HG03442 (cell line): ENCODE results near the gene RAPH1.
"Not testable (repeated sequence)": the region's sequence is repeated elsewhere in the genome, so short reads cannot be mapped to it uniquely, and the experiment has no call there.

Experiments
- ATAC-seq: cut with Tn5 transposase; IDR thresholded peaks from one replicate; pipeline ENCODE4 v1.9.1; 2021; ENCODE audit warnings: mild to moderate bottlenecking, moderate library complexity; ENCODE audit not compliant: unreplicated experiment

The RAPH1 gene

GRCh38 chr2:203549406-203549805 is 14.3 kb upstream of the RAPH1 start:
- no peak for ATAC-seq

DNA sequence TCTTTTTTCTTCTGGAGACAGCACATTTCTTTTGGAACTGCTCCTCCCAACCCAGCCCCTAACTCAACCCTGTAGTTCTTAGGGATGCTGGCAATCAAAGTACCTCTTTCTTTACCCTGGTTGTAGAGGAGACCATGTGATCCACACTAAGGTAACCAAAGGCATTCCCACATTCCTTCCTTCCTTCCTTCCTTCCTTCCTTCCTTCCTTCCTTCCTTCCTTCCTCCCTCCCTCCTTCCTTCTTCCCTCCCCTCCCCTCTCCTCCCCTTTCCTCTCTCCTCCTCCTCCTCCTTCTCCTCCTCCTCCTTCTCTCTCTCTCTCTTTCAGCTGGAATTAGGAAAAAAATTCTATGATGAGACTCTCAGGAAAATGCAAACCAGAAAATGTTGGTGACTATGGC is 13.8 kb upstream of the RAPH1 start:
- ATAC-seq: no peak

- ATAC-seq: no peak
Measured at GRCh38 chr2:203547356-203547755, 12.3 kb upstream of the RAPH1 start.

DNA sequence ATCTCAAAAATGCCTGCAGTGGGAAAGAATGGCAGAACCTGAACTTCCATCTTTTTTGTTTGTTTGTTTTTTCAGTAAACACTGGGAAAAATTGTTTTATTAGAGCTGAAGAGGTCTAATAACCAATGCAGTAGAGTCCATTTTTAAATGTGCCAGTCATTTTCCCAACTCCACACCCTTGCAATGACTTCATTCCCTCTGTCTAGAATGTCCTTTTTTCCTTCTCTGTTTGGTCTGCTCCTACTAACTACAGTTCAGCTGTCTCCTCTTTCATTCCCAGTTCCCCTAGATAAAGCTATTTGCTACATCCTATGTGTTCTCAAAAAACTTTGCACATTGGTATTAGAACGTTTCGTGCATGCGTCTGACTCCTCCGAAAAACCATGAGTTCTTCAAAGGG is 9.3 kb upstream of the RAPH1 start:
- ATAC-seq: no peak

- ATAC-seq: no peak
Measured at GRCh38 chr2:203543898-203544328, 8.8 kb upstream of the RAPH1 start.

DNA sequence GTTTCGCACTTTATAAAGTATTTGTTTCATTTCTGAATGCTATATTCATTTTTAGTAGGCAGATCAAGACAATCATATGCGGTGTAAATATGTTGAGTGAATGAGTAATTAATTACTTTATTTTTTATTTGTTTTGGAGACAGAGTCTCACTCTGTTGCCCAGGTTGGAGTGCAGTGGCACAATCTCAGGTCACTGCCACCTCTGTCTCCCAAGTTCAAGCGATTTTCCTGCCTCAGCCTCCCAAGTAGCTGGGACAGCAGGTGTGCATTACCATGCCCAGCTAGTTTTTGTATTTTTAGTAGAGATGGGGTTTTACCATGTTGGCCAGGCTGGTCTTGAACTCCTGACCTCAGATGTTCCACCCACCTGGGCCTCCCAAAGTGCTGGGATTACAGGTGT is 5.5 kb upstream of the RAPH1 start:
- not testable (repeated sequence) for ATAC-seq

DNA sequence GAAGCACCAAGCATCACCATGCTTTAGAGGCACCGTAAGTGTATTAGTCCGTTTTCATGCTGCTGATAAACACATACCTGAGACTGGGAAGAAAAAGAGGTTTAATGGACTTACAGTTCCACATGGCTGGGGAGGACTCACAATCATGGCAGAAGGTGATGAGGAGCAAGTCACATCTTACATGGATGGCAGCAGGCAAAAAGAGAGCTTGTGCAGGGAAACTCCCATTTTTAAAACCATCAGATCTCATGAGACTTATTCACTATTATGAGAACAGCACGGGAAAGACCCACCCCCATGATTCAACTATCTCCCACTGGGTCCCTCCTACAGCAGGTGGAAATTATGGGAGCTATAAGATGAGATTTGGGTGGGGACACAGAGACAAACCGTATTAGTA is 3.1 kb upstream of the RAPH1 start:
- not testable (repeated sequence) for ATAC-seq

DNA sequence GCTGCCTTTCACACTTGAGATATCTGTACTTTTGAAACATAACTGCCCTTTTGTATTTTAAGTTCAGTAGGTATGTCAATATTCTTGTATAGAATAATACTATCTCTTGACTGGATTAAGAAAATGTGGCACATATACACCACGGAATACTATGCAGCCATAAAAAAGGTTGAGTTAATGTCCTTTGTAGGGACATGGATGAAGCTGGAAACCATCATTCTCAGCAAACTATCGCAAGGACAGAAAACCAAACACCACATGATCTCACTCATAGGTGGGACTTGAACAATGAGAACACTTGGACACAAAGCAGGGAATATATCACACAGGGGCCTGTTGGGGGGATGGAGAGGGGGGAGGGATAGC is 1.5 kb upstream of the RAPH1 start:
- ATAC-seq: not testable (repeated sequence)

GRCh38 chr2:203535784-203536585 is 884 bp upstream of the RAPH1 start:
- no peak for ATAC-seq

GRCh38 chr2:203534621-203535077 is 452 bp downstream of the RAPH1 start:
- peak; percentile 29 for ATAC-seq

- ATAC-seq: no peak
Measured at GRCh38 chr2:203533676-203534591, 1.2 kb downstream of the RAPH1 start.

GRCh38 chr2:203532957-203533658 is 2.0 kb downstream of the RAPH1 start:
- ATAC-seq: no peak

GRCh38 chr2:203527719-203528118 is 7.4 kb downstream of the RAPH1 start:
- ATAC-seq: no peak

DNA sequence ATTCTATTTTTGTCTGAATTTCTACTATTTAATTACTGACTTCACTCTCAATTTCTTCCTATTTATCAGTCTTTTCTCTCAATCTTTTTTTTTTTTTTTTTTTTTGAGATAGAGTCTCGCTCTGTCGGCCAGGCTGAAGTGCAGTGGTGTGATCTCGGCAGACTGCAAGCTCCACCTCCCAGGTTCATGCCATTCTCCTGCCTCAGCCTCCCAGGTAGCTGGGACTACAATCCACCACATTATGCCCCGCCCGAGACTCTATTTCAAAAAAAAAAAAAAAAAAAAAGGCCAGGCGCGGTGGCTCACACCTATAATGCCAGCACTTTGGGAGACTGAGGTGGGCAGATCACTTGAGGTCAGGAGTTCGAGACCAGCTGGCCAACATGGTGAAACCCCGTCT is 21.8 kb downstream of the RAPH1 start:
- not testable (repeated sequence) for ATAC-seq

GRCh38 chr2:203510941-203511305 is 24.2 kb downstream of the RAPH1 start:
- no peak for ATAC-seq

DNA sequence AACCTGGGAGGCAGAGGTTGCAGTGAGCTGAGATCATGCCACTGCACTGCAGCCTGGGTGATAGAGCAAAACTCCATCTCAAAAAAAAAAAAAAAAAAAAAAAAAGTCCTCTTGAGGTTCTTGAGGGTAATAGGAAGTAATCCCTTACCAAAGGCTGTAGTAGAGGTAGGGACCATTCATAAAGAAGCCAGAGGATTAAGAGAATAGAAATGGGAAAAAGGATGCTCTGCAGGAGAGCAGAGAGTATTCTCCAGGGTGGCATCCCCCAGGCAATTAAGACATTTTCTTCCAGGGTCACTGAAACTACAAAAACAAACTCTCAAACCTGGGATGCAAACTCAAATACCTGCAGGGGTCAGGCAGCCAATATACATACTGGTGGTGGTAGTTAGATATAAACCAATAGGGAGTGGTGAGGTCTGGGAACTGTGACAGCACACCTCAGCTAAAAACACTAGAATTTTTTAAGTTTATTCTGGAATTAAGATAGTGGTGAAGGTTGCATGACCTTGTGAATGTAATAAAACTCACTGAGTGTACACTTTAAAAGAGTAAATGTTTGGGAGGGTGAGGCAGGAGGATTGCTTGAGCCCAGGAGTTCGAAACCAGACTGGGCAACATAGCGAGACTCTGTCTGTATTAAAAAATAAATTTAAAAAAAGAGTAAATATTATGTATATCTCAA is 24.7 kb downstream of the RAPH1 start:
- ATAC-seq: no peak

DNA sequence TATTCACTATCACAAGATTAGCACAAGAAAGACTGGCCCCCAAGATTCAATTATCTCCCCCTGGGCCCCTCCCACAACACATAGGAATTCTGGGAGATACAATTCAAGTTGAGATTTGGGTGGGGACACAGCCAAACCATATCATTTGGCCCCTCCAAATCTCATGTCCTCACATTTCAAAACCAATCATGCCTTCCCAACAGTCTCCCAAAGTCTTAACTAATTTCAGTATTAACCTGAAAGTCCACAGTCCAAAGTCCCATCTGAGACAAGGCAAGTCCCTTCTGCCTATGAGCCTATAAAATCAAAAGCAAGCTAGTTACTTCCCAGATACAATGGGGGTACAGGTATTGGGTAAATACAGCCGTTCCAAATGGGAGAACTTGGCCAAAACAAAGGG is 31.6 kb downstream of the RAPH1 start:
- ATAC-seq: not testable (repeated sequence)

DNA sequence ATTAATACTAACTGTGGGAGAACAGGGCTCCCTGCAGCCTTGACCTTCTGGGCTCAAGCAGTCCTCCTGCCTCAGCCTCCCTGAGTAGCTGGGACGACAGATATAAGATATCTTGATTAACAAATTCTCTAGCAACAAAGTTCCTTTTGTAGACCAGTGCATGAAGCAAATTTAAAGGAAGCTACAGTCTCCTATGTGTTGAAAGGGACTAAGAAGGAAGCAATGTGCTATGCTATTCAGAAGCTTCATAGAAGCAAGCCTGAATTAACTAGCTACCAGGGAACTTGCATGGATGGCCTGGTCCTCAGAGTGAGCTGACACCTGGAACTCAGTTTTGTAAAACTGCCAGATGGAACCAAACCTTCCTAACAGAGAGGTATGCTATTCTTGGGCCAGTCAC is 33.2 kb downstream of the RAPH1 start:
- ATAC-seq: no peak

DNA sequence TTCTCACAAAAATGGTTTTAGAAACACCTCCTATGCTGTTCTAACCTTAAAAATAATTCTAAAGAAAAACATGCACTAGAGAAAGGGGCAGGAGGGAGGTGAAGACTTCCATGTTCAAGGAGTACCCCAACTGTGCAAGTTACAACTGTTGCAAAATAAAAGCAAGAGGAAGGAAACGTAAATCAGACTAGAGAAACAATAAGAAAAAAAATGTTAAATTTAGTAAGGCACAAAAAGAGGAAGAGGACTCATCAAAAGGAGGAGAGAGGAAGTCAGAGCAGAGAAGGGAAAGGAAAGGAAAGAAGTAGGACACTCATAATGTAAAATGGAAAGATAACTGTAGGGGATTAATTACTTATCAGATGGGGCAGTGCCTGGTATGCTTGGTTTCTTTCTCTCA is 34.1 kb downstream of the RAPH1 start:
- no peak for ATAC-seq

- no peak for ATAC-seq
Measured at GRCh38 chr2:203500297-203500696, 34.8 kb downstream of the RAPH1 start.

GRCh38 chr2:203498161-203498560 is 36.9 kb downstream of the RAPH1 start:
- no peak for ATAC-seq
